HG02571 (cell line): ENCODE measurements around the gene GLIS1.

Experiments used
- ATAC-seq: cut with Tn5 transposase; IDR thresholded peaks from one replicate; pipeline ENCODE4 v1.9.1; 2021; ENCODE audit warnings: mild to moderate bottlenecking, moderate library complexity; ENCODE audit not compliant: unreplicated experiment

Gene GLIS1

DNA sequence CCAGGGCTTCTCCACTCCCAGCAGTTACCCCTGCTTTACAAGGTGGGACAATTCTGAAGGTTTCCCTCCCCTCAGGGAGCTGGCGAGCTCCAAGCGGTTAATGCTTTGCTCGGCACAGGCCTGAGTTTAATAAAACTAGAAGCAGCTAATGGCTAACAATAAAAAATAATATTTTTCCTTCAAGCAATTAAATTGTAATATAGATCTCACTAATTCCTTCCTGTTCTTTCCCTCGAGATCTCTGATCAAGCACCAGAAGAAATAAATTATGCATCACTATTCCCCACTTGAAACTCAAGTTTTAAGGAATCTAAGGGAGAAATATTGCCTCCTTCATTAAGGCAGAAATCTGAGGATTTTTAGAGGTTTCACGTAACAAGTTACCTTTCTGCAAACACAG is 42.9 kb downstream of the GLIS1 start:
- ATAC-seq: no peak

GRCh38 chr1:53695116-53695515 is 43.8 kb downstream of the GLIS1 start:
- no peak for ATAC-seq

GRCh38 chr1:53694718-53695091 is 44.3 kb downstream of the GLIS1 start:
- ATAC-seq: no peak

DNA sequence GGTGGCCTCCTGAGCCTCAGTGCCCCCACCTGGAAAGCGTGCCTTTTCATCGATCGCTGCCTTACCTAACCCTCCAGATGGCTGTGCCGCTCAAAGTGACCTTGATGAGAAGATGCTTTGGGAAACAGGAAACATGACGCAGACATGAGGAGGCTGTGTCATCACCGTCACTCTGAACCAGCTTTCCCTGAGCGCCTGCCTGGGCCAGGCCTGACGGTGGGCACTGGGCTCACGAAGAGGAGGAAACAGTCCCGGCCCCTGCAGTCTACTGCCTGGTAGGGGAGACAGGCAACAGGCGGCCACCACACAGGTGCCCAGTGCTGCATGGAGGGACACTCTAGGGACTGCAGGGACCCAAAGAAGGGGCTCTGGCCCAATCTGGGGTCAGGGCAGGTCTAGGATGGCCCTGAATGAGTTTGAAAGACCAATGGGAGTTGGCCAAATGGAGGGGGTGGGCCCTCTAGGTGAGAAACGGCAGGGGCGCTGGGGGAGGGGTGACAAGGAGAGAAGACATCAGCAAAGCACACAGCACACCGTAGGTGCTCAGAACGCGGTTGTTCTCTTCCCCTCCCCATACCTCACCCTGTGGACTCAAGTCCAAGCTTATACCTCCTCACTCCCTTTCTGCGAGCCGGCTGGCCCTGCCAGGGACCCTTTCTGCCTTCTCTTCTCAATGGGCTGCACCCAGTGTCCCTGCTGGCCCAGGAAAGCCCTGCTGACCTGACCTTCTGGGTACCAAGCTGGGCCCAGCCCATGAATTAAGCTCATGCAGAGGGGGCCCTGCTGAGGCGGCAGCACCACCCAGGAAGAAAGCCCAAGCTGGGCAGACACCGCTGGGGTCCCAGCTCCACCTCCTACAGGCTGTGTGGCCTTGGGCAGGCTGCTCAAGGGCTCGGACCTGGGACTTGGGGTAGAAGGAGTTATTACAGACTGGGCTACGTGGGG is 44.9 kb downstream of the GLIS1 start:
- no peak for ATAC-seq

DNA sequence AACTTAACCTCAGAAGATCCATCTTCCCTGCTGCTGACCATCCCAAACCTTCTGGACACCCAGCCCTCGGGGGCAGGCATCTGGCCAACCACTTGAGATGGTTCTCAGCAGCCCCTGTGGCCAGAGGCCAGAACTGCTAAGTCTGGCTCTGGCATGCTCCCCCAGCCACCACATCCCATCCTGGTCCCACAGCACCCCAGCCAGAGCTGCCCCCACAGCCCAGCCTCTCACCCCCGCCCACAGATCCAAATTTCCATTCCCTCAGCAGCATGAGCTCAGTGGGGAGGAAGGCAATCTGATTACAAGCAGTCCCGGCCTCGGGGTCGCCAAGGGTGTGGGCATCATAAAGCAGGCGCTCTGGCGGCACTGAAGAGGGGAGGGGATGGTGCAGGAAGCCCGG is 45.6 kb downstream of the GLIS1 start:
- no peak for ATAC-seq

DNA sequence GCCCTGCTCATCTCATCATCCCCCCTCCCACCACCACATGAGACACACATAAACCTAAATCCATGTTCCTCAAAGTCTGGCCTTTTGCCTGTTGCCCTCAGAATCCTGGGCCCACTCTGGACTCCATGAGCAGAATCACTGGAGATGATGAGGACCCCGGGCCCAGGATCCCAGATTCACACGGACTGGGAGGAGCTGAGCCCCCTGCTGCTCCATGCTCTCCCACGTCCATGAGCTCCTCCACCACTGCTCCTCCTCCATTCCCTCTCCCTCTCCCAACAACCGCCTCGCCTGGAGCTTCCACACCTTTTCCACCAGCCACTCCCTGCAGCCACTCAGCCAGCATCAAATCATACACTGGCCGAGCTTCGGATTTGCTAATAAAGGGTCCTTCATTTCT is 47.6 kb downstream of the GLIS1 start:
- ATAC-seq: no peak

DNA sequence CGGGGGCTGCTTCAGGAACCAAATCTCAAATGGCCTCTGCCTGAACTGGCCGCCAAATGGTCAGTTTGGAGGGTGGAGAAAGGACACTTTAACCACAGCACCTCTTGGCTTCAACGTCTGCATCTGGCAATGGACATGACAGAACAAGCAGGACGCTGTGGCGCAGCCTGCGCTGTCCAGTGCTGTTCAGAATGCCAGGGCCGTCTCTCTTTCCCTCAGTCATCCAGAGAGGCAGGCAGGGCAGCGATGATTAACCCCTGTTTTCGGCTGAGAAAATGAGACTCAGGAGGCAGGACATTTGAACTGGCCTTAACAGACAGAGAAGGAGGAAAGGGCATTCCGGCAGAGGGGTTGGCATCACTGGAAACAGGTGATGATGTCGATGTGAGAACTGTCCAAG is 48.6 kb downstream of the GLIS1 start:
- ATAC-seq: no peak

DNA sequence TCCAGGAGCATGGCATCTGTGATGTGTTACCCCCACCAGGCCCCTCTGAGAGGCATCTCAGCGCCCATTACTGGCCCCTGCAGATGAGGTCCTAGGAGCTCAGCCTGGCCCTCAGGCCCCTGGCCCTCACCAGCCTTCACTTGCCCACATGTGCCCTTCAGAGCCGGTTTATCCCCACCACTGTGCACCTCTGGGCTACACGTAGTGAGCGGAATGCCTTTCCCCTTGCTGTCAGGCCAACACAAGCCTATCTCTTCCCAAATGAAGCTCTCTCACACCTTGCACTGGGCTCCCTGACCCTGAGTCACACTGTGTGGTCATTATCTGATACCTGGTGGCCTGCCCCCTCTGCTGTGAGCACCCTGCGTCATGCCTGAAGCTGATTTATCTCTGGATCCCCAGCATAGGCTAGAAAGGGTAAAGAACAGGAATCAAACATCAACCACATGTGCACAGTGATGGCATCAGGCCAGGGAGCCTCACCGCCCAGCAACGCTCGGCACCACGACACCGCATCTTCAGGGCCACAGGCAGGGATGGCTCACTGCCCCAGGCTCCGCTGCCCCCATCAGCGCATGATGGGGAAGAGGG is 49.1 kb downstream of the GLIS1 start:
- no peak for ATAC-seq

GRCh38 chr1:53689223-53689622 is 49.7 kb downstream of the GLIS1 start:
- ATAC-seq: no peak

DNA sequence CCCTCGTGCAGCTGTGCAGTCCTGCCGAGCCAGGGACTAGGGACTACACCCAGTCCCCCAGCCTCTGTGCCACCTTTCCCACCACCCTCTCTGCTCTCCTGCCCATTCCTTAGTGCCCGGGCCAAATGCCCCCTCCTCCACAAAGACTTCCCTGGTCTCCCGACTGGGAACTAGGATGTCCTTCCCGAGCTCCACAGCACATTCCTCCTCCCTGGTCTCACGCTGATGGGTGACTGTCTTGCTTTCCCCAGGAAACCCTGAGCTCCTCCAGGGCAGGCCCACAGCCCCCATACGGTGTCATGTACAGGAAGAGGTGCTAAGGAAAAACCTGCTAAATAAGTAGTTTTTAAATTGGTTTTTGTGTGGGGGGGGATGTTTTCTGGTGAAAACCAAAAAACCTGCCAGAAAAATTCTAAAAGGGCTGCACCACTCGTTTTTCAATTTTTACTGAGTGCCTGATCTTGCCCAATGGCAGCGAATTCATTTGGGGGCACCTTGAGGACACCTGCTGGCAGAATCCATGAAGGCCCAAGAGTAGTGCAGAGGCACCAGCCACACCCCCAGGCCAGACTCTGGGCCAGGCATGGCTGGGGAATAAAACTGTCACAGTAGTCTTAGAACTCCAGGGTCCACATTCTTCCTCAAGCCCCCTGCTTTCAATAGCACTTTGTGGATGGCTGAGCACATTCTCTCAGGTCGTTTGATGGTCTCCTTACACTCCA is 50.4 kb downstream of the GLIS1 start:
- no peak for ATAC-seq

DNA sequence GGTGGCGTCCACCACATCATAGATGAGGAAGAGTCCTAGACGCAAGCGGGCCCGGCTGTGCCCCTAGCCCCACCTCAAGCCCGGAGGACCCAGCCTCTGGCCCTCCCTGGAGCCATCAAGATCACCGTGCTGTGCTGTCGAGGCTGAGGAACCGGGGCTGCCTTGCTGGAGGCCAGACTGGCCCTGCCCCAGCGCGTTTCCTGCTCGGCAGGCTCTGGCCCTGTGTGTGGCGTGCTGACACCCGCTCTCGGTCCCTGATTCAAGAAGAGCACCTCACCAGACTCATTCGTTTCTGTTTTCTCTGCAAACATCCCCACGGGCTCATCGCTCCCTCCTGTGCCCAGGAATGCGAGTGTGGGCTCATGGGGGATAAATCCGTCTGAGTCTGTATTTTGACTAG is 51.1 kb downstream of the GLIS1 start:
- no peak for ATAC-seq

DNA sequence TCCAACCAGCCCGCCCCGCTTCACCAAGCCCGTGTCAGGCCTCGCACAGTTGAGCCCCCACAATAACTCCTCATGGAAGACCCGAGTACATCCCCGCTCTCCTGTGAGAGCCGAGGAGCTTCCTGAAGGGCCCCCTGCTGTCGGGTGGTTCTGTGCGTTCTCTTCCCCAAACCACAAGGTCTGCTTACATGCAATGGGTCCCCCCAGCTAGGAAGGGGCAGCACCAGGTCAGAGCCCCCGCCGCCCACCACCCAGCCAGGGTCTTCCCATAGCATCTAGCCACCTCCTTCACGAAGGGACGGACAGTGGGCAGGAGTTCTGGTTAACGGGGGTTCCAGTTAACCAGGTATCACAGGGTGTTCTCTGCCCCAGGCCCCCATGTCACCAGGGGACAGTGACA is 51.5 kb downstream of the GLIS1 start:
- no peak for ATAC-seq

- ATAC-seq: no peak
These were observed 52.0 kb downstream of the GLIS1 start for GRCh38 chr1:53686965-53687267.

DNA sequence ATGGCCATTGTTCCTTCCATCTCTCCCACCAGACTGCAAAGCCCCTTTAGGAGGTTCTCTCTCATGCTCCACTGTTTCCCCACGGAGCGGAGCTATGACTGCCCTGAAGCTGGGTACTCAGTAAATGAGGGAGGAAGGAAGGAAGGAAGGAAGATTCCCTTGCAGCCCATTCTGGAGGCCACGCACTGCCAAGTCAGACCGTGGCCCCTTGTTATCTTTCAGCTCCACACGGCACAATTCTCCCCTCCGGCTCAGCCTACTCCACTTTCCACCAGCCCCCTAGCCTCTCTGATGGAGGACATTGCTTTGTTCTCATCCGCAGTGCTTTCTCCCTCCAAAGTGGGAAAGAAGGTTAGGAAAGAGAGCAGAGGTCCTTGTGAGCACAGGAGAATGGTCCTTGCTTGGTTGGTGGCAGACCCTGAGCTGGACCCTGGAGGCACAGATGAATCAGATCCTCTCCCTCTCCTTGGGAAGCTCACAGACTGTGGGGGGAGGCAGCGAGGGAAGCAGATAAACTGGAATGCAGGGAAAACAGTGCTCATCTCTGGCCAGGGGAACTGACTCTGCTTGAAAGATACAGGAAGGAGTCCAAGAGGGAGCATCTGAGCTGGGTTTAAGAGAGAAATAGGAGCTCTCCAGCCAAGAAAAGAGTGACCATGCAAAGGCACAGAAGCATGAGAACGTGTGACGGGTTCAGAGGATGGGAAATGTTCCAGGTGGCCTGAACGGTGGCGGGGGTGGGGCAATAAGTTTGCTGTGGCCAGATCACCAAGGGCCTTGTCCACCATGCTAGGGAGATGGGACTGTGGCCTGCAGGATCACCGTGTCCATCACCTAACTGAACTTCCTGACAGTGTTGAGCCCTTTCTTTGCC is 52.6 kb downstream of the GLIS1 start:
- ATAC-seq: no peak

DNA sequence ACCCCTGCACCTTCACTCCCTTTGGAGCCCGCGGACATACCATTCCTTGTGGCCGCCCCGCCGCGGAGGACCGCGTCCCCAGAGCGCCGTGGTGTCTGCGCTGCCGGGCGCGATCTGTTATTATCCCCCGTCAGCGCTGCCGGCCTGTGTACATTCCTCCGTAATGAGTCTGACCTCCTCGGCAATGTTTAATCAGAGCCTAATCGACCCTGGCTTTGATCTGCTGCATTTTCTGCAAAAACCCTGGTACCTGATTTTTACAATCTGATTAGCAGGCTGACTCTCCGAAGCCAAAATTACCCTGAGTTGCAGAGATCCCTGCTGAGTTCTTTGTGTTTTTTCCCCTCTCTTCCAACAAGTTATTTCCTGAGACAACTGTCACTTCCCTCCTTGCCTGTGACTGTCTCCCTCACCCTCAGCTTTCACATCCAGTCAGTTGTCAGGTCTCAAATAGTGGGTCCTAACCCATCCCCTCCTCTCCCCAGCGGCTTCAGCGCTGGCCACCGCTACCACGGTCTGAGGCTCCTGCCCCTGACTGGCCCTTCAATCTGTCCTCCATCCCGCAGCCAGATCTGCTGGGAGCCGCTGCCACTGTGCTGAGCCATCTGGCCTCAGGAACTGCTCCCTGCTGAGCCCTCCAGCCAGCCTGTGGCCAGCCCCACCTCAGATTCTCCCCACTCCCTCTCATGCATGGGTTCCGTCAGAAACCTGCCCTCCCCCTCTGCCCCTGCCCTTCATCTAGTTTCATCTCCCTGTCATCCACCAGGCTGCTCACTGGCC is 53.5 kb downstream of the GLIS1 start:
- ATAC-seq: no peak

DNA sequence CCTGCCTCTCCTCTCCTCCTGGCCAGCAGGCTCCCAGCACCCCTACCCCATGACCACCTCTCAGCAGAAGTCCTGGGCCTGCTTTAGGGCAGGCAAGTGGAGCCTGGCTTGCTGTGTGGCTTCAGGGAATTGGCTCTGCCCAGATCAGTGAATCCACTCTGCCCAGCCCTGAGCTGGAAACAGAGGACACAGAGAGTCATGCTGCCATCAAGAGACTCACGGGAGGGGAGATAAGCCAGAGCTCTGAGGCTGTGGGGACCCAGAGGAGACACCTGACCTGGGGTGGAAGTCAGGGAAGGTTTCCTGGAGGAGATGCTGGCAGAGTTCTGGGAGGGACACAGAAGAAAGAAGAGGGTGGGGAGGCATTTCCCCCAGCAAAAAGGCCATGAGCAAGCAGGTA is 54.2 kb downstream of the GLIS1 start:
- ATAC-seq: no peak

DNA sequence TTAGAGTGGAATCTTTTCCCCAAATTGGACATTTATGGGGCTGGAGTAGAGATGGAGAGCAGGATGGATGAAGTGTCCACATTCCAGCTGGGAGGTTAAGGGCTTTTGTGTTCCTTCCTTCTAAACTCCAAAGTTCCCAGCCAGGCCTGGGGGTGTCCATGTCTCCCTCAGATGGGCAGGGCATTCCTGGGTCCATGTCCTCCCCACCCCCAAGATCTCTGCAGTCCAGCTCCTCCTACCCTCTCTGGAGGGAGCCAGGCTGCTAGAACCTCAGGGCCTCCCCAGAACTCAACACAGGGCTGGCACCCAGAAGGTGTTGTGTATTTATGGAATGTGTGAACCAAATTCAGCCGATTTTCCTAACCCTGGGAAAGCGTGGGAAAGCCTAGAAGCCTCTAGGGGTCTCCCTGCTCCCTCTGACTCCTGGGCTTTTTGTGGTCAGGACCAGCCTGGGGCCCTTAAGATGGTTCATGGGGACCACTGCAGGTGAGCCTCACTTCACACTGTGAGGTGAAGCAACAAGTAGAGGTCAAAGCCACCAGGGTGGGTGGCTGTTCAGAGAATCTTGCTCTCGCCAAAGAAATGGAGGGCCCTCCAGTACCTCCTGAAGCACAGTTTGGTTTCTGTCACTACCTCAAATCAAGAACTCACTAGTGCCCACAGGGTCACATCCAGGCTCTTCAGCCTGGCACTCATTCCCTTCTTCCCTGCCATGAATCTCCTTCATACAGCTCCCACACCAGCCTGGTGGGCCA is 54.8 kb downstream of the GLIS1 start:
- no peak for ATAC-seq

GRCh38 chr1:53682881-53683280 is 56.1 kb downstream of the GLIS1 start:
- ATAC-seq: no peak

GRCh38 chr1:53681977-53682685 is 56.8 kb downstream of the GLIS1 start:
- no peak for ATAC-seq
